ENCODE results near the gene CMTM3.

- no peak for TF ChIP-seq CTCF (IDR thresholded peaks at IDR 0.05)
- no peak for TF ChIP-seq EP300 (IDR thresholded peaks at IDR 0.05)
- TF ChIP-seq POLR2A (IDR thresholded peaks at IDR 0.05): no peak
These were observed 17.5 kb downstream of the CMTM3 start for GRCh38 chr16:66621973-66622372.

Data from upper lobe of left lung (tissue), 4 donors.